ENCODE results near the gene VWA5A.

DNA sequence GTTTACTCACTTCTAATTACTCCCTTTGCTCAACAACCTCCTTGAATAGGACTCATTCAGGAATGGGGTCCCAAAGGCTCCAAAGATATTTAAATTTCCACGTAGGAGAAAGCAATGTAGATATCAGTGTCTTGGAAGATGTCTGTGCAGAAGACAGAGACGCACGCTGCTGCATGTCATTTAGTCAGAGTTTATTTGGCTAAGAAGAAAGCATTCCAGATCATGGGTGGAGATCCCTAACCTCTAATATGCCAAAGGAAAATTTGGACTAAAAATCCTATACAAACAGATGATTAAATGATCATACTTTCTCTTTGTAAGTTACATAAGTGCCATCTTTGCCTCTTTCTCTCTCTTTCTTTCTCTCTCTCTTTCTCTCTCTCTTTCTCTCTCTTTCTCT is 67.8 kb downstream of the VWA5A start, which contains the start of gene OR10D3:
- TF ChIP-seq, protein P1, sequence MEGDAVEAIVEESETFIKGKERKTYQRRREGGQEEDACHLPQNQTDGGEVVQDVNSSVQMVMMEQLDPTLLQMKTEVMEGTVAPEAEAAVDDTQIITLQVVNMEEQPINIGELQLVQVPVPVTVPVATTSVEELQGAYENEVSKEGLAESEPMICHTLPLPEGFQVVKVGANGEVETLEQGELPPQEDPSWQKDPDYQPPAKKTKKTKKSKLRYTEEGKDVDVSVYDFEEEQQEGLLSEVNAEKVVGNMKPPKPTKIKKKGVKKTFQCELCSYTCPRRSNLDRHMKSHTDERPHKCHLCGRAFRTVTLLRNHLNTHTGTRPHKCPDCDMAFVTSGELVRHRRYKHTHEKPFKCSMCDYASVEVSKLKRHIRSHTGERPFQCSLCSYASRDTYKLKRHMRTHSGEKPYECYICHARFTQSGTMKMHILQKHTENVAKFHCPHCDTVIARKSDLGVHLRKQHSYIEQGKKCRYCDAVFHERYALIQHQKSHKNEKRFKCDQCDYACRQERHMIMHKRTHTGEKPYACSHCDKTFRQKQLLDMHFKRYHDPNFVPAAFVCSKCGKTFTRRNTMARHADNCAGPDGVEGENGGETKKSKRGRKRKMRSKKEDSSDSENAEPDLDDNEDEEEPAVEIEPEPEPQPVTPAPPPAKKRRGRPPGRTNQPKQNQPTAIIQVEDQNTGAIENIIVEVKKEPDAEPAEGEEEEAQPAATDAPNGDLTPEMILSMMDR (conservative IDR thresholded peaks at IDR 0.05; ENCODE audit: low read length) = no peak
- no peak for TF ChIP-seq EZH2phosphoT487 (IDR thresholded peaks at IDR 0.05; ENCODE audit: borderline replicate concordance, low read depth, low read length)
